GM21423 (cell line): ENCODE data around the gene PPP3R2.

ENCODE experiments used
- ATAC-seq: cut with Tn5 transposase; IDR thresholded peaks from one replicate; pipeline ENCODE4 v1.9.1; 2021; ENCODE audit warnings: mild to moderate bottlenecking, moderate library complexity; ENCODE audit not compliant: unreplicated experiment

PPP3R2 gene, protein sequence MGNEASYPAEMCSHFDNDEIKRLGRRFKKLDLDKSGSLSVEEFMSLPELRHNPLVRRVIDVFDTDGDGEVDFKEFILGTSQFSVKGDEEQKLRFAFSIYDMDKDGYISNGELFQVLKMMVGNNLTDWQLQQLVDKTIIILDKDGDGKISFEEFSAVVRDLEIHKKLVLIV

DNA sequence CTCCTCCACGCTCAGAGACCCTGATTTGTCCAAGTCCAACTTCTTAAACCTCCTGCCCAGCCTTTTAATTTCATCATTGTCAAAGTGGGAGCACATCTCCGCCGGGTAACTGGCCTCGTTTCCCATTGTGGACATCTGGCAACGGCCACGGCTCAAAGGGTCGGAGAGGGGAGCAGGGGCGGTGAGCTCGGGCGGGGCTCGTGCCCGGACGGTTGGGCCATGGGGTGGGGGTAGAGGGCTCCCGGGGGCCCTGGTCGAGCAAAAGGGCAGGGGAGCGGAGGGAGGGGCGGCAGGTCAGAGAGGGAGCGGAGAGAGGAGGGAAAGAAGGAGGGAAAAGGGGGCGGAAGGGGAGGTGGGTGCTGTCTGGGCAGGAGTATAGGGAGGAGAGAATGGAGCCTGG is at the start of gene PPP3R2:
Gene PPP3R2 (minus strand): TSS at position 174 of the 400 bp plus-strand sequence. CDS start 48 bp downstream, at position 126.
- ATAC-seq, result no peak

DNA sequence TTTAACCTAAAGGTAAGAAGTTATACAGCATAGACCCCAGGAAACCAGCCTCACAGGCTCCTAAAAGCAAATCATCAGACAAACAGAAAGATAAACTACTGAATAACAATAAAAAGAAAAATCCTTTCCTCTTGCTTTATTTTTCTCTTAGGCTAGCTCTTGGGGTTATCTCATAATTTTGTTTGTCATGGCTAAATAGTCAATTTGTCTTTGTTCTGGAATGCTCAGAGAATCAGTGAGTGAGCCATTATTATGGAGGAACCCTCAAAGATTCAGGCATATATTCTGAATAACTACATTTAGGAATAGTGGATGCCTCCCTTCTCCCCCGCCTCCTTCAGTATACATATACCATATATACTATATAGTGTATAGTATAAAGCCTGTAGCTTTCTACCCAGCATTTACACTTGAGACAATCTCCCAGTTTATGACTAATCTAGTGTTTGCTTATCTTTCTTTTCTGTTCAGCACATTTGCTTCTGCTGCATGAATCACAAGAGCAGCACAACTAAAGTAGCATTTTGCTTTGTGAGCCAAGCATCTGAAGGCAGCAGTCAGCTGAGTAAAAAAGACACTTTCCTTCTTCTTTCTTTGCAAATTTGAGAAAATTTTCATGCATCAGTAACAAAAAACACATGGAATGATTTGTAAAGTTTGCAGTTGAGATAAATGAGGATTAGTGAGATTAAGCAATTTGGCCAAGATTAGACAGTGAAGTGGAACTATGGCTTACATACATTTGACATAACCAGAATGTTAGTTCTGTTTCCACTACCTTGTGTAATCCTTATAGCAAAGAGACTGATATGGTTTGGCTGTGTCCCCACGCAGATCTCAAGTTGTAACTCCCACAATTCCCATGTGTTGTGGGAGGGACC is 45.3 kb upstream of the PPP3R2 start:
- no peak for ATAC-seq

DNA sequence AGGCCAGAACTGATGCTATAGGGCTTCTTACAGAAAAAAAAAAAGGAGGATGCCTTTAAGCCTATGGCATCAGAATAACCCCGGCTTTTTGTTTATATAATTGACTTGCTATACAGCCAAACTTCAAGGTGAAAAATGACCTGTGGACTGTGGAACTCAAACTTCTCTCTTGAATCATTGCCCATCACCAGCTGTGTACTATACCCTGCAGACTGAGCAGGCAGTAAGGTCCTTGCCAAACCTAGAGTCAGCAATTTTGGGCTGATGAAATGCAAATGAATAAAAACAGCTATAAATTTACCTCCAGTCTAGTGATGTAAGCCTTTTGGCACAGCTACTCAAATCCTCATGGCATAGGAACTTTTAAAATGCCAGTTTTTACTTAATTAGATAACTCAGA is 44.5 kb upstream of the PPP3R2 start:
- no peak for ATAC-seq

DNA sequence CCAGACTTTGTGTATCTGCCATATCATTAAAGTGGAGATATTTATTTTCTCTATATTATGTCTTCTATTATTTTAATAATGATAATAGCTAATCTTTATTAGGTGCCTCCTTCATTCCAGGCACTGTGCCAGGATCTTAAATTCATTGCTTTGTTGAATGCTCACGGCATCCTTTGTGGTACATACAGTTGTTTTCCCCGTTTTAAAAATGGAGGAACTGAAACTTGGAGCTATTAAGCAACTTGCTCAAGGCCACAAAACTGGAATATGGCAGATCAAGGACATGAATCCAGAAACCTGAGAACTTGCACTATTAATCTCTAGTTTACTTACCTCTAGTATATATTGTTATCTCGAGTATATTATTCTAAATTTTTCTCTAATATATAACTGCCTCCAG is 41.5 kb upstream of the PPP3R2 start:
- ATAC-seq, result no peak

DNA sequence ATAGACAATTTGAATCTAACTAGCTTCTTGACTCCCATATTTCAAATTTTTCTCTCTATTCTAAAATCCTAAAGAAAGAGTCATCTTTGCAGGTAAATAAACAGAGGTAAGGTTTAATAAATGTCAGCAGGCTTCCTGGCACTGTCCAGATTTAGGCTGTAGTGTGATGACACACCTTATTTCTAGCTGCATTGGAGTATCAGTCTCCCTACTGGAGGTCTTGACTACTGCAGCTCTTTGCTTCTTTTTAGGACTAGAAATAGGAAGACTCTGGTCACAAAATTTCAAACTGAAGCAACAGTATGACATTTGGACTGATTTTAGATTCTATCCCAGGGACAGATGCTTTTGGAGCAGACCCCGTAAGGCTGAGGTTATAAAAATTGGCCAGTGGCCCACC is 40.7 kb upstream of the PPP3R2 start:
- no peak for ATAC-seq

DNA sequence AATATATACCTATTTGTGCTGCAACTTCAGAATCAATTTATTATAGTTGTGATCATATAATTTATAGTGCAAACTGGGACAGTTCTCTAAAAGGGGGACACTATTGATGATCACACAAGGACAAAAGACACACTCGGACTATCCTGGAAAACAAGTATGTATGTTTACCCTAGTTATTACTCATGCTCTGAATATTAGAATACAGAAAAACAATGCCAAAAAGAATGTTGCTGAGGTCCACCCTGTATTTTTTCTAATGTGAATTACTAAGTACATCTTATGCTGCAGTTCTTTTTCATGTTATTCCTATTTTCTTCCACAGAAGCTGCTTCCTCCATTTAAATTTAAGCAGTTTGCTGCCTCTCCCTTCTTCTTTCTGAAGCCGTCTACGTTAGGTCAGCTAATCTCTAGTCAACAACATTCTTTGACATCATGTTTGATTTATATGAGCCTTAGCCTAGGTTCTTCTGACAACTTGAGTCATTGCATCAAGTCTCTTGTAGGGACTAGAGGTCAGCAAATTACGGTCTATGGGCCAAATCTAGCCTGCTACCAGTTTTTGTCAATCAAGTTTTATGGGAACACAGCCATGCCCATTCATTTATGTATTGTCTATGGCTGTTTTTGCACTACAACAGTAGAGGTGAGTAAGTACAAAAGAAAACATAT is 40.1 kb upstream of the PPP3R2 start:
- ATAC-seq, result no peak

DNA sequence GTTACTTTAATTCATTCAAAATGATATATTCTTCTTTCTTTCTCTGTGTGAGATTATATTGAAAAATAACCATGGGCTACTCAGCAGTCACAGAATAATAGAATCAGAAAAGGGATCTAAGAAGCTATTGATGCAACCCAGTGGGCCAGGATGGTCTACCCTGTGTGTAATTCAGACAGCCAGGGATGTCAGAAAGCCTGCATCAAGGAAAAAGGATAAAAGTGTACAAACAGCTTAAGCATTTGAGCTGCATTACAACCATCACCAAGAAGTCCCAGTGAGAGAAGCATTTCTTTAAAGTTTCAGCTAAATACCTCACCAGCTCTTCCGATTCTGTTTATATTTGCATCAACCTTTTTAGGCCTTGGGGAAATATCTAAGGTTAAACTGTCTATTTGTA is 37.8 kb upstream of the PPP3R2 start:
- no peak for ATAC-seq

DNA sequence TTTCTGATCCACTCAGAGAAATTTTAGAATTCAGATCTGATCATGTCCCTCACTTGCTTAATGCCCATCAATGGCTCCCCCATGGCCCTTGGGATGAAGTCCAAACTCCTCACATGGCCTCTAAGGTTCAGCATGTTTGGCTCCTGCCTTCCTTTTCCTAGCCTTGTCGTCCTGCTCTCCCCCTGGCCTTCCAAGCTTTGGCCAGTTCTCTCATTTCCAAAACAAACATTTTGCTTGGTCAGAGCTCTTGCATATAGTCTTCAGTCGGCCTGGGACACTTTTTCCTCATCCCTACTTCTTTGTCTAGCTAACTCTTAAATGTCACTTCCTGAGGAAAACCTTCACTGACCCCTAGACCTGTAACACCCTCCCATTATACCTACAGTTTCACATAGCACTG is 37.1 kb upstream of the PPP3R2 start:
- ATAC-seq, result no peak

DNA sequence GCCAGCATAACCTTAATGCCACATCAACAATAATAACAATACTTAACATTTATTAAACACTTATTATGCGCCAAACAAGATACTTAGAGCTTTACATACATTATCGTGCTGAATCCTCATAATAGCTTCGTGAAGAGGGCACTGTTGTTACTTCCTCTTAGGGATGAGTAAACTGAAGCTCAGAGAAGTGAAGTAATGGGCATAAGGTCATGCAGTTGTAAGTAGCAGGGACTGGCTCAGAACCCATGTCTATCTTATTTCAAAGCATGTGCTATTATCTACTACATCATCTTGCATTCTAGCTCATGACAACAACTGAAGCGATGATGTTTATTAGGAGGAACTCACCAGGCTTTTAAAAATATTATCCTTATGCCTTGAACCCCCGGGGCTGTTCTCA is 34.9 kb upstream of the PPP3R2 start:
- no peak for ATAC-seq

DNA sequence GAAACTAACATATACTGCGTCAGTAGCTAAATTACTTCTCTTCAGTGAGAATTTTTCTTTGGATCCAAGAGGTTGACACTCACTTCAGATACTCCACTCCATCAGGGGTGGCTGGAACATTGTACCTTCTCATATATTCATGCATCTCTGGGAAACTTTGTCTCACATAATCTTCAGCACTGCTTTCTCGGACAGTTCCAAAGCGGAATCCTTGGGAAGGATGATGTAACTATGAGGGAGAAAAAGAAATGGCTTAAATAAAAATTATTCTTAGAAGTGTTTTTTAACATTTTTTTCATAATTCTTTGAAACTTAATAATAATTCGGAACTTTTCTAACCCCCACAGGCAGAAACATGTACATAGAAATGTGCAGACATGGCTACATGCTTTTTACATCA is 33.4 kb upstream of the PPP3R2 start:
- no peak for ATAC-seq

DNA sequence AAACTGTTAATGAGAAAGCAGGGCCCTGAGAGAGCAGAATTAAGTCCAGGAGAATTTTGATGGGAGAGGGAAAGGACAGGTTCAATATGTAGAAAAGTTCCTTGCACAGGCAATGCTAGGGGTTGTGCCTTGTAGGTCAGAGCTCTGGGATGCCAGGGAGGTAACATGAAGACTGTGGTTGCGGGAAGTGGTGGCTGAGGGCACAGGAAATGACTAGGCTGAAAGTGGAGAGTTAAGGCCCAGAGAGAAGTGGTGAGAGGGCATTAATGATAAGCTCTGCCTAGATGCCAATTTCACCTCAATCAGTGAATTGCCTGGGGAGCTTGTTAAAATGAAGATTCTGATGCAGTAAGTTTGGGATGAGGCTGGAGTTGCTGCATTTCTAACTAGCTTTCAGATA is 31.5 kb upstream of the PPP3R2 start:
- ATAC-seq, result peak; percentile 56

DNA sequence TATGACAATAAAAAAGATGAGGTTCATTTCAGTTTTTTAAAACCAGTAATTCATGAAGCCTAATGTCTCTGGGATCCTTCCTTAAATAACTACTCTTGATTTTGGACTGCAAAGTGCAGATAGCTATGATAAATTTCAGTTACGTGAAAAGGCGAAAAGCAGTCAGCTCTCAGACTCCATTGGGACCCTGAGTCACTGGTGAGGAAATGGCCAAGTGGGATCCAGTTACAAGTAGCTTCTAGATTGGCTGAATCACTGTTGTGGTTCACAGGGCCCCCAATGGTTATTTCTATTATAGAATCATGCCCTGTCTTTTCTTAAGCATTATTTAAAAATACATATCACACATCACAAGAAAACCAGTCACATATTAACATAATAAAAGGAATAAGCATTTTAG is 31.1 kb upstream of the PPP3R2 start:
- ATAC-seq, result no peak

DNA sequence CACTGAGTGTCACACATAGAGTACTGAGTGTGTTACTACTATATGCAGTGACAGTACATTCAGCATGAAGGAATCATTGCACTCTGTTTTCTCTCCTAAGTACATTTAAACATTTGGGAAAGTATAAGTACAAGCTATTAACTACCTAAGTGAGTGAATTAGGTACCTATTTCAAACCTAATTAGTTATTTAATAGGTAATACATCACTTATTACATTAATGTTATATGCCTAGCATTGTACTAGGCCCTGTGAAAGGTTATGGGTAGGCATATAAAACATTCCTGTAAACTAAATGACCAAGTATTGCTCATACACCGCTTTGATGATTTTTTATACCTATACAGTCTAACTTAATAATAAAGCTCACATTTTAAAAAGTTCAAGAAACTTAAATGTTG is 25.7 kb upstream of the PPP3R2 start:
- no peak for ATAC-seq

DNA sequence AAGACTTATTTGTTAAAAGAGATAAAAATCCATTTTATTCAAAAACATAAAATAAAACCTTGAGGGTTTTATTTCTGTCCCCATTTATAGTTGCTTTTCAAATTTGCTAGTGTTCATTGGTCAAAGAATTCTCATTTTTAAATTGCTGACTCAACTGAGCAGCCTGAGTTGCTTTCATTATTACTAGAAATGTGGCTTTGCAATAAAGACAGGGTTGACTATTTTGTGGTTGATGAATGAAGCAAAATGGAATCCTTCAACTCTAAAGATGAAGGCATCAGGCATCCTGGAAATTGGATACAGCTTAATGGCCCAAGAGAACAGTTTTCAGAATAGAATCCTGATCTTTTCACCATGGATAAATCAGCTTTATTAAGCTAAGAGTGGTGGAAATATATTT is 23.9 kb upstream of the PPP3R2 start:
- no peak for ATAC-seq

DNA sequence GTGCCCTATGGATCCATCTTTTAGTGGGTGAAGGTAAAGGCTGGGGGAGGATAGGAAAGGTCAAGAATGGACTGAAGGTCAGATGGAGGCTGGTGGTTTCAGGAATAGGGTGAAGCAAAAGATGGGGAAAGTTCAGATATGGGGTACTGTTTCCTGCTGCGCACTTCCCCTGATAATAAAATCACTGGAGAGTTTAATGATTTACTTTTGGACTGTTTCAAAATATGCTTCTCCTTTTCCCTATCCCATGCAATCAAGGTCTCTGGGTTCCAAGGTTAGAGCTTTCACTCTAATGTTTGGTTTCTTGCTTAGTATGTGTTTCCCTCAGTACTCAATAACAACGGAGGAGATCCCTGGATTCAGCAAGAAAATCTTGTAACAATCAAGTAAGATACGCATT is 10.8 kb upstream of the PPP3R2 start:
- no peak for ATAC-seq

DNA sequence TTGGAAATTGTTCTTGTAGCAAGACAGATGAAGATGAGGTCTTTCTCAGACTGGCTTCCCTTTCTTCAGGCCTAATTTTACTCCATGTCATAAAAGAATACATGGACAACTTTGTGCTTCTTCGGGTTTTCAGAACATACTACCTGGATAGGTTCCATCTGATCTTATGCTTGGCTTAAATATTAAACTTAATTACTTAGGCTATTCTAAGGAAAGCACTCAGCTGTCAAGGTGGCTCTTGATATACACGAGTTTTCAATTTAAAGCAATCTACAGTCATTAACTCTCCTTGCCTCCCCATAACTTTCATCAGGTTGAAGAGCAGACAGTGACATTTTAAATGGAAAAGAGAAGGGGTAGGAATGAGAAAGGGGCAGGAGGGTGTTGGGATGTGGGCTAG is 9.5 kb upstream of the PPP3R2 start:
- no peak for ATAC-seq

DNA sequence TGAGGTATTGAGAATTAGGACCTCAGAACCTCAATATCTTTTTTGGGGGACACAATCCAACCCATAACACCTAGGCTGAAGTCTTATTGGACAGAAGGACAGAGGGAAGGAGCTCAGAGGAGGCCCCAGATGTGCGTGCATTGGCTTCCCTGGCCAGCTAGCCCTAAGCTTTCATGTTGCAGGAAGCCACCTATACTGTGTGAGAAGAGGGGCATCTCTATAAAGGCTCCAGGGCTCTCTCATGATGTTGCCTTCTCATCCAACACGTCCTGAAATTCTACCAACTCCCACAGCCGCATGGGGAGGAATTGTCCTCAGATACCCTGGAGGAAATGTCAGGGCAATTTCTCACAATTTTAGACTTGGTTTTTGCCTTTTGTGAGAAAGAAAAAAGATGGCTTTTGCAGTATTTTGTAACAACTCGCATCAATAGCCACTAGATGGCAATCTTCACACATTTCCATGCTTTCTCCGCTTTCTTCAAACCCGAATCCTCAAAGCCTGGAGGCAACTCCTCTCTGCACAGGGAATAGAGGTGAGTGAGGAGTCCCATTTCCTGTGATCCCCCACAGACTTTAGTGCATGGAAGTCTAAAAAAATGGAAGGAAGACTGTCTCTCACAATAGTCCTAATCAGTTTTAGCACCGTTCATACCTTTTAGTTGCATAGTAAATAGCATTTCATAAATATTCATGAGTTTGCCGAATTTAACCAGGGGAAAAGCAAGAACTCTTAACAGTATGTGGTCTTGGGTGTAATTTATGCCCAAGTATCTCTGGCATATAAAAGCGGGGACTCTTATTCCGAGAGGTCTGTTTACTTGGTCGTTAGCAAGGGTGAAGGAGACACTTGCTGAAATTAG is 7.4 kb upstream of the PPP3R2 start:
- peak; percentile 69 for ATAC-seq

DNA sequence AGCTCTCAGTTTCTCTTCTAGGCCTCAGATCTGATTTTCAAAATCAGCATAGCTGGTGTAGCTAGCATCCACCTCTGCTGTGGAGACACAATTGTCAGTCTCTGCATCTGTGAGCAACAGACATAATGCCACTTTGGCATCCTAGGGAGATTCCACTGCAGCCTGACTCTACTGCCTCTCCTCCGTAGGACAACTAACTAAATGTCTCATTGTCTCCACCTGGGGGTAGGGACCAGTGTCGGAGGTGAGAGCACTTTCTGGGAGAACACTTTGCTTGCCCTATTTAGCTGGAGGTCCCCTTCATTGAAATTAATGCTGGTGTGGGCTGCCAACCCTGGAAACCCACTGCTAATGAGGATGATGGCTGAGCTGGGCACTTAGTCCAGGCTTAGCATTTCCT is 1.4 kb downstream of the PPP3R2 start:
- ATAC-seq, result no peak

DNA sequence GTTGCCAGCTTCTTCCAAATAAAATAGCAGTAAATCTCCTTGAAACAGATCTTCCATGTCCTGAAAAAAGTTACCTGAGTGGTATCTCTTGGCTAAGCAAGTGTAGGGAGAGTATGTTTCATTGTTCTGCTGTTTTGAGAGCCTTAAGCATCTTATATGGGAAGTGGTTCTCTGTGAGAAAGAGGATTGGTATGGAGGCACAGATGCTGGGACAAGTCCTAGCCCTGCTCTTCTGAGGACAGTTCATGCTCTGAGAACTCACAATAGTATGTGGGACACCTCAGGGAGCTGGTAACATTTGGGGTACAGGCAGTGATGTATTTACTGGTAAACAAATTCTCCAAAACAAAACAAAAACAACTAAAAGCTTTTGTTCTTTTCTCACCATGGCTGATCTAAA is 2.0 kb downstream of the PPP3R2 start:
- no peak for ATAC-seq

DNA sequence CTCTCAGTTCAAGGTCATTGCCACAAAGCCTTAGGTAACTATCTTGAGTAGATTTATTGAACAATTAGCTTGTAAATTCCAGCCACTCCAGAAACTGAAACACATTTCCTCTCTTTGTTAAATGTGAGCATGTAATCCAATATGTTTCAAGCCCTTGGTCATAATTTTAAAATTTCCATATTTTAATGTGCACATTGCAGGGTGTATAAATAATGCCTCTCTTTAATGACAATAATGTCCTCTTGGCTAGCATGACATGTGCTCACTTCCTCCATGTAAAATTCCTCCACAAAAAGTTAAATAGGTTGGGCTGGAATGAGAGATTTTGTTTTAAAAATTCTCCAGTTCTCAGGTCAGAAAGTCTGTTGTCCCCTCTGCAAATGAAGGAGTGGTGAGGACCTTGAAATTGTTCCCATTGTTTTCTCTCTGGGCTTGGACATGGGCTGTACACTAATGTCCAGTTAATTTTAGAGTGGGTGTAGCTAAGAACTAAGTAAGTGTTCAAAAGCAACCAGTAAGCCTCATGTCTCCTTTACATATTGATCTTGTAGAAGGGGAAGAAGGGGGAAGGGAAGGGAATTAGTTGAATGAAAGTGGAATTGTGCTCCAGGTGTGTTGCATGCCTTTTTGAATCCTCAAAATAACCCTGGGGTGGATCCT is 2.9 kb downstream of the PPP3R2 start:
- no peak for ATAC-seq

DNA sequence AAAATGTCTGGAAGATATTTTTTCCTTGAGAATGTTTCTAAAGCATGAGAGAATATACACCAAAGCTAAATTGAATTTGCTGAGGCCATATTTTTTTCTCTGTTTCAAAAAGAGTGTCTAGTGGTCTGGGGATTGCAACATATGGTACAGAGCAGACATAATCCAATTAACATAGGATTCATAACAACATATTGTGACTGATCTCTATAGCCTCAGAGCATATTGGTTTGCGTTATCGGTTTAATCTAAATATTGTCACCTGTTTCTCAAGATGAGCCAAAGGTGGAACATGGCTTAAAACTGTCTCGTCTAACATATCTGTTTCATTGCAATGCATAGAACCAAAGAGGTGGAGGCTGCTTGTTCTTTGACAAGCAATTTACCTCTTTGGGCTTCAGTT is 3.9 kb downstream of the PPP3R2 start:
- no peak for ATAC-seq
